ENCODE results near the gene APBB1.

The APBB1 gene

GRCh38 chr11:6433998-6434660 is 15.2 kb upstream of the APBB1 start:
- H3K4me2 ChIP-seq (ENCODE audit: low read length) = no peak overlapping the region

DNA sequence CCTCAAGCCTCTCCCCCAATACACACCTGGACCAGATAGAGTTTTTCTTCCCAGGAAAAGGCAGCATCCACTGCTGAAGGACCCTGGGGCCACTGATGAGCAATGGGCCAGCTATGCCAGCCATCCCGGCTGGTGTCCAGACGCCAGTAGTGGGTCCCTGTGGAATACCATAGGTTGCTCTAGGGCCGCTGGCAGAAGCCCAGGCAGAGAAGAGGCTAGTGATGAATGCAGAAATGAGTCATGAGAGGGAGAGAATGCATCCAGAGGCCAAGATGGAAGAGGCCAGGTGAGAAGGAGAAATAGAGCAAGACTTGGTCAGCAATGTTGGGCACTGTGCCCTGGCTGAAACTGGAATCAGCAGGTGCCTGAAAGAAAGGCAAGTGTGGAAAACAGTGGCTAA is 13.0 kb upstream of the APBB1 start:
- Histone ChIP-seq H3K4me1 (ENCODE audit: insufficient read depth, low read length, severe bottlenecking) (no peaks in the 10 kb centered on the region), H3K27me3 (ENCODE audit: insufficient read depth, low read length) (no peaks in the 10 kb centered on the region), H3K9me3 (ENCODE audit: low read length) (no peaks in the 10 kb centered on the region), H3K79me2 (ENCODE audit: insufficient read depth, low read length) (no peaks in the 10 kb centered on the region), H3K4me2 (ENCODE audit: low read length) (no peak overlapping the region), H4K20me1 (ENCODE audit: insufficient read depth, low read length) (no peaks in the 10 kb centered on the region), H3F3A (ENCODE audit: insufficient read depth, low read length) (no peaks in the 10 kb centered on the region), H3K9me2 (ENCODE audit: low read depth, low read length) (no peaks in the 10 kb centered on the region), H3K4me3 (ENCODE audit: low read depth, low read length, poor library complexity, severe bottlenecking) (no peak overlapping the region), H2AFZ (ENCODE audit: low read length) (no peak overlapping the region), H3K36me3 (ENCODE audit: insufficient read depth, low read length) (no peaks in the 10 kb centered on the region), H3K9ac (ENCODE audit: low read length) (no peak overlapping the region), H3K27ac (ENCODE audit: low read depth, low read length, poor library complexity, severe bottlenecking) (no peak overlapping the region)
- TF ChIP-seq EZH2 (IDR thresholded peaks at IDR 0.05; ENCODE audit: borderline replicate concordance, low read length) = no peak
- TF ChIP-seq, protein P1, sequence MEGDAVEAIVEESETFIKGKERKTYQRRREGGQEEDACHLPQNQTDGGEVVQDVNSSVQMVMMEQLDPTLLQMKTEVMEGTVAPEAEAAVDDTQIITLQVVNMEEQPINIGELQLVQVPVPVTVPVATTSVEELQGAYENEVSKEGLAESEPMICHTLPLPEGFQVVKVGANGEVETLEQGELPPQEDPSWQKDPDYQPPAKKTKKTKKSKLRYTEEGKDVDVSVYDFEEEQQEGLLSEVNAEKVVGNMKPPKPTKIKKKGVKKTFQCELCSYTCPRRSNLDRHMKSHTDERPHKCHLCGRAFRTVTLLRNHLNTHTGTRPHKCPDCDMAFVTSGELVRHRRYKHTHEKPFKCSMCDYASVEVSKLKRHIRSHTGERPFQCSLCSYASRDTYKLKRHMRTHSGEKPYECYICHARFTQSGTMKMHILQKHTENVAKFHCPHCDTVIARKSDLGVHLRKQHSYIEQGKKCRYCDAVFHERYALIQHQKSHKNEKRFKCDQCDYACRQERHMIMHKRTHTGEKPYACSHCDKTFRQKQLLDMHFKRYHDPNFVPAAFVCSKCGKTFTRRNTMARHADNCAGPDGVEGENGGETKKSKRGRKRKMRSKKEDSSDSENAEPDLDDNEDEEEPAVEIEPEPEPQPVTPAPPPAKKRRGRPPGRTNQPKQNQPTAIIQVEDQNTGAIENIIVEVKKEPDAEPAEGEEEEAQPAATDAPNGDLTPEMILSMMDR (IDR thresholded peaks at IDR 0.05; ENCODE audit: low read length) = no peak

More at GRCh38 chr11:6433998-6434660, 15.2 kb upstream of the APBB1 start:
- Histone ChIP-seq H3K36me3 (ENCODE audit: insufficient read depth, low read length) (no peaks in the 10 kb centered on the region), H3K4me1 (ENCODE audit: insufficient read depth, low read length, severe bottlenecking) (peaks cover 3% of the 10 kb centered on the region), H3K4me3 (ENCODE audit: low read depth, low read length, poor library complexity, severe bottlenecking) (no peak overlapping the region), H3K9me3 (ENCODE audit: low read length) (no peaks in the 10 kb centered on the region), H3K27me3 (ENCODE audit: insufficient read depth, low read length) (no peaks in the 10 kb centered on the region), H4K20me1 (ENCODE audit: insufficient read depth, low read length) (no peaks in the 10 kb centered on the region), H3F3A (ENCODE audit: insufficient read depth, low read length) (no peaks in the 10 kb centered on the region), H3K9me2 (ENCODE audit: low read depth, low read length) (no peaks in the 10 kb centered on the region), H3K27ac (ENCODE audit: low read depth, low read length, poor library complexity, severe bottlenecking) (no peak overlapping the region), H3K79me2 (ENCODE audit: insufficient read depth, low read length) (no peaks in the 10 kb centered on the region), H2AFZ (ENCODE audit: low read length) (no peak overlapping the region), H3K9ac (ENCODE audit: low read length) (no peak overlapping the region)
- TF ChIP-seq EZH2 (IDR thresholded peaks at IDR 0.05; ENCODE audit: borderline replicate concordance, low read length) = no peak
- TF ChIP-seq, protein P1 (IDR thresholded peaks at IDR 0.05; ENCODE audit: low read length) = no peak

DNA sequence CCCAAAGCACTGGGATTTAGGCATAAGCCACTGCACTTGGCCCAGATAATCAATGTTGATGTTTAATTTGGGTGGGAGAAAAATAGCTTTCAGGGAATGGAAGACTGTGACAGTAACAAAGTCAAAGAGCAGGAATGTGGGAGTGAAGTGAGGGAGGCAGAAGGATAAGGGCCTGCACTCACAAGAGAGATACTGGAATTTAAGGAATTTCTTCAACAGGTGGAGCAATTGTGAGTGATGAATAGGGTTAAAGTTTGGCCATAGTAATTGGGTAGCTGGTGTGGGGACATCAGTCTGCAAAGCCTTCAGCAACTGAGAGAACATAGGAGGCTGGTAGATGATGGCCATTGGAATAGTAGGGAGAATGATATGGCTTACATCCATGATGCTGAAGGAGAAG is 8.6 kb upstream of the APBB1 start:
- TF ChIP-seq EZH2 (IDR thresholded peaks at IDR 0.05; ENCODE audit: borderline replicate concordance, low read length) = no peak
- TF ChIP-seq, protein P1 (IDR thresholded peaks at IDR 0.05; ENCODE audit: low read length) = no peak
- H3K9me3 ChIP-seq (ENCODE audit: low read length) = no peaks in the 10 kb centered on the region
- H3F3A ChIP-seq (ENCODE audit: insufficient read depth, low read length) = no peaks in the 10 kb centered on the region

More for the DNA sequence above, 8.6 kb upstream of the APBB1 start:
- H3K4me3 ChIP-seq (ENCODE audit: low read depth, low read length, poor library complexity, severe bottlenecking) = no peak overlapping the region
- no peaks in the 10 kb centered on the region for H4K20me1 ChIP-seq (ENCODE audit: insufficient read depth, low read length)
- no peak overlapping the region for H3K9ac ChIP-seq (ENCODE audit: low read length)
- H3K4me2 ChIP-seq (ENCODE audit: low read length) = no peak overlapping the region
- no peaks in the 10 kb centered on the region for H3K4me1 ChIP-seq (ENCODE audit: insufficient read depth, low read length, severe bottlenecking)
- H3K36me3 ChIP-seq (ENCODE audit: insufficient read depth, low read length) = no peaks in the 10 kb centered on the region
- no peaks in the 10 kb centered on the region for H3K27me3 ChIP-seq (ENCODE audit: insufficient read depth, low read length)
- H3K27ac ChIP-seq (ENCODE audit: low read depth, low read length, poor library complexity, severe bottlenecking) = no peak overlapping the region
- H2AFZ ChIP-seq (ENCODE audit: low read length) = no peak overlapping the region
- no peaks in the 10 kb centered on the region for H3K79me2 ChIP-seq (ENCODE audit: insufficient read depth, low read length)
- no peaks in the 10 kb centered on the region for H3K9me2 ChIP-seq (ENCODE audit: low read depth, low read length)

All from OCI-LY1 (cell line).